ENCODE measurements around the gene LRRC56. TPM values are rescaled to one million over a fixed set of nuclear protein-coding genes. Genes with fewer than 3 reads are reported as not detected.

The LRRC56 gene
- total and polyA plus RNA-seq, 2 of the 13 experiments (the other 11 are each of a cell fraction or from before 2014, with no cell fraction given): 0.11 to 0.29 TPM

- TF ChIP-seq ZBTB2 (CRISPR knock-in tag; IDR thresholded peaks at IDR 0.05; ENCODE audit: low read depth) (no peak; the same call in 1 of the 2 replicates), BCL6 (CRISPR knock-in tag; IDR thresholded peaks at IDR 0.05) (no peak), MTA3 (CRISPR knock-in tag; IDR thresholded peaks at IDR 0.05) (no peak), ZNF205 (CRISPR knock-in tag; IDR thresholded peaks at IDR 0.05) (no peak), GABPB1 (CRISPR knock-in tag; IDR thresholded peaks at IDR 0.05) (peak; percentile 53), PHF20 (CRISPR knock-in tag; IDR thresholded peaks at IDR 0.05) (0 out of 2 replicates have a peak, but pooled peaks have one; percentile 10), ZNF687 (CRISPR knock-in tag; IDR thresholded peaks at IDR 0.05) (peak; percentile 88), TIGD3 (CRISPR knock-in tag; IDR thresholded peaks at IDR 0.05; ENCODE audit: borderline replicate concordance) (no peak), ESRRA (CRISPR knock-in tag; IDR thresholded peaks at IDR 0.05; ENCODE audit: low read depth) (no peak), ZNF33B (CRISPR knock-in tag; IDR thresholded peaks at IDR 0.05) (no peak), ZFP36 (IDR thresholded peaks at IDR 0.05; ENCODE audit: borderline replicate concordance, low read depth, low read length, partially characterized antibody) (no peak), CBFB (CRISPR knock-in tag; IDR thresholded peaks at IDR 0.05) (no peak), ZNF10 (CRISPR knock-in tag; IDR thresholded peaks at IDR 0.05; ENCODE audit: borderline replicate concordance, low read depth) (no peak), TEAD2 (CRISPR knock-in tag; IDR thresholded peaks at IDR 0.05) (no peak), THRA (CRISPR knock-in tag; IDR thresholded peaks at IDR 0.05; ENCODE audit: borderline replicate concordance) (peak; percentile 73; the same call in 1 of the 2 replicates), RELA (CRISPR knock-in tag; IDR thresholded peaks at IDR 0.05) (no peak), HHEX (CRISPR knock-in tag; IDR thresholded peaks at IDR 0.05) (no peak), ZNF510 (CRISPR knock-in tag; IDR thresholded peaks at IDR 0.05; ENCODE audit: low read depth) (no peak)
Measured at GRCh38 chr11:569158-569885, 32.0 kb downstream of the LRRC56 start (continued).
